WTC11 (cell line): ENCODE data around the gene EFHD2.

Source experiments
- CTCF ChIP-seq: fragments of 200-600 bp; IDR thresholded peaks from 2 replicates; pipeline ENCODE4 v1.8.0; 2022; ENCODE audit warnings: antibody characterized with exemption
- FOXP1 ChIP-seq: sonication (generic); formaldehyde crosslinking; IDR thresholded peaks from 2 replicates; pipeline ENCODE4 v1.8.0; 2022; ENCODE audit warnings: missing genetic modification reagents, mild to moderate bottlenecking, moderate library complexity, borderline replicate concordance
- GTF2I ChIP-seq: fragments of 250-450 bp; sonication (Bioruptor Pico); conservative IDR thresholded peaks from 2 replicates; pipeline ENCODE4 v1.4.0; 2021; ENCODE audit warnings: mild to moderate bottlenecking
- NR2C2 ChIP-seq: sonication (generic); formaldehyde crosslinking; IDR thresholded peaks from 2 replicates; pipeline ENCODE4 v1.8.0; 2022; ENCODE audit warnings: mild to moderate bottlenecking, missing genetic modification reagents
- STAT6 ChIP-seq: sonication (generic); formaldehyde crosslinking; conservative IDR thresholded peaks from 2 replicates; pipeline ENCODE4 v1.8.1; 2023; ENCODE audit warnings: mild to moderate bottlenecking, low read depth, missing genetic modification reagents, moderate library complexity

GRCh38 chr1:15431571-15431948 lies 21.9 kb downstream of the EFHD2 start:
- no peak for TF ChIP-seq GTF2I
- no peak for TF ChIP-seq CTCF
- TF ChIP-seq STAT6 = no peak
- TF ChIP-seq FOXP1 = no peak
- TF ChIP-seq NR2C2 (CRISPR knock-in tag) = no peak
